SK-N-SH (cell line): ENCODE data around the gene APLP2. TPM values are rescaled to one million over a fixed set of nuclear protein-coding genes. Genes with fewer than 3 reads are reported as not detected.

ENCODE experiments used
- CTCF ChIA-PET: fragments of 300-600, 350-600 bp; formaldehyde crosslinking; extraction: SDS; loops from one replicate; lab custom pipeline; 2021; lab: Yijun Ruan, JAX
- POLR2A ChIA-PET: fragments of 350-600 bp; sonication (Branson Sonifier 250); formaldehyde crosslinking; extraction: SDS; loops from one replicate; lab custom pipeline; 2020; ENCODE audit warnings: antibody characterized with exemption, inconsistent platforms; lab: Yijun Ruan, JAX
- DNase-seq: peaks from one replicate; pipeline ENCODE4 v3.0.0; 2012
- H2AFZ ChIP-seq: fragments of 200-600 bp; sonication (generic); 2 replicates; pipeline ENCODE4 v1.8.1; 2016; ENCODE audit warnings: antibody characterized with exemption, mild to moderate bottlenecking, low read depth
- H3F3A ChIP-seq: fragments of 200-600 bp; sonication (generic); replicated peaks from 2 replicates; pipeline ENCODE3; 2016; ENCODE audit warnings: antibody characterized with exemption, mild to moderate bottlenecking; ENCODE audit not compliant: insufficient read depth
- H3K27ac ChIP-seq, 2 experiments: fragments of 200-500 bp in 1 of 2; fragments of 200-600 bp in 1 of 2; sonication (Bioruptor generic) in 1 of 2; sonication (generic), shearing (Covaris generic) in 1 of 2; 2 replicates each; pipeline versions ENCODE4 v1.5.1 to v1.6.1; 2014 to 2016; ENCODE audit warnings: low read depth in 2 of 2, inconsistent platforms in 1 of 2, low read length in 1 of 2, mild to moderate bottlenecking in 1 of 2, mixed read lengths in 1 of 2
- H3K27me3 ChIP-seq: fragments of 200-600 bp; sonication (generic), shearing (Covaris generic); 2 replicates; pipeline ENCODE4 v1.6.1; 2016; ENCODE audit warnings: mixed run types; ENCODE audit not compliant: insufficient read depth
- H3K36me3 ChIP-seq, 2 experiments: fragments of 200-500 bp in 1 of 2; fragments of 200-600 bp in 1 of 2; sonication (Bioruptor generic) in 1 of 2; sonication (generic) in 1 of 2; replicated peaks in 1 of 2; 2 replicates each; pipeline versions ENCODE3 to v1.5.1; 2014 to 2016; ENCODE audit warnings: low read length in 1 of 2, mild to moderate bottlenecking in 1 of 2; ENCODE audit not compliant: insufficient read depth in 2 of 2, control insufficient read depth in 1 of 2
- H3K4me1 ChIP-seq, 2 experiments: fragments of 200-500 bp in 1 of 2; fragments of 200-600 bp in 1 of 2; sonication (Bioruptor generic) in 1 of 2; sonication (generic), shearing (Covaris generic) in 1 of 2; 2 replicates each; pipeline versions ENCODE4 v1.5.1 to v1.6.1; 2014 to 2016; ENCODE audit warnings: low read depth in 1 of 2, low read length in 1 of 2, mixed run types in 1 of 2; ENCODE audit not compliant: insufficient read depth in 2 of 2, control insufficient read depth in 1 of 2
- H3K4me2 ChIP-seq: fragments of 200-600 bp; sonication (generic), shearing (Covaris generic); 2 replicates; pipeline ENCODE4 v1.6.1; 2017; ENCODE audit warnings: mixed run types
- H3K4me3 ChIP-seq, 2 experiments: fragments of 200-500 bp in 1 of 2; fragments of 200-600 bp in 1 of 2; sonication (Bioruptor generic) in 1 of 2; sonication (generic), shearing (Covaris generic) in 1 of 2; 2 replicates each; pipeline versions ENCODE4 v1.5.1 to v1.8.1; 2014 to 2016; ENCODE audit warnings: low read depth in 2 of 2, inconsistent platforms in 1 of 2, low read length in 1 of 2, mild to moderate bottlenecking in 1 of 2, mixed read lengths in 1 of 2, moderate library complexity in 1 of 2
- H3K79me2 ChIP-seq: fragments of 200-600 bp; sonication (generic); 2 replicates; pipeline ENCODE4 v1.8.1; 2017; ENCODE audit warnings: mild to moderate bottlenecking; ENCODE audit not compliant: insufficient read depth
- H3K9ac ChIP-seq: fragments of 200-600 bp; sonication (generic); 2 replicates; pipeline ENCODE4 v1.6.1; 2017; ENCODE audit warnings: mixed run types
- H3K9me2 ChIP-seq: fragments of 200-600 bp; sonication (generic); 2 replicates; pipeline ENCODE4 v1.6.1; 2017; ENCODE audit warnings: mixed run types
- H3K9me3 ChIP-seq: fragments of 200-600 bp; sonication (generic); 2 replicates; pipeline ENCODE4 v1.6.1; 2017; ENCODE audit warnings: mixed run types, mild to moderate bottlenecking, moderate library complexity
- H4K20me1 ChIP-seq: fragments of 200-600 bp; sonication (generic); 2 replicates; pipeline ENCODE4 v1.6.1; 2017; ENCODE audit warnings: mild to moderate bottlenecking, mixed run types; ENCODE audit not compliant: insufficient read depth
- CHD2 ChIP-seq: fragments of 150-350 bp; IDR thresholded peaks from 2 replicates; pipeline ENCODE4 v1.6.1; 2018; ENCODE audit warnings: low read length; ENCODE audit not compliant: partially characterized antibody
- ELF1 ChIP-seq: IDR thresholded peaks from 2 replicates; pipeline ENCODE4 v1.4.0; 2012
- EP300 ChIP-seq, 2 experiments: IDR thresholded peaks; 2 replicates each; pipeline versions ENCODE4 v1.4.0 to v1.6.1; 2012; ENCODE audit warnings: borderline replicate concordance in 1 of 2, low read depth in 1 of 2, low read length in 1 of 2
- EZH2phosphoT487 ChIP-seq: fragments of 200-600 bp; sonication (generic); IDR thresholded peaks from 2 replicates; pipeline ENCODE4 v1.6.1; 2017; ENCODE audit warnings: low read depth, mixed run types, mild to moderate bottlenecking, antibody characterized with exemption, moderate library complexity, borderline replicate concordance
- FOSL2 ChIP-seq: IDR thresholded peaks from 2 replicates; pipeline ENCODE4 v1.4.0; 2012; ENCODE audit warnings: low read depth, mild to moderate bottlenecking, moderate library complexity, borderline replicate concordance
- FOXJ3 ChIP-seq: sonication (generic); formaldehyde crosslinking; IDR thresholded peaks from 2 replicates; pipeline ENCODE4 v1.5.1; 2020; ENCODE audit warnings: mild to moderate bottlenecking, missing genetic modification reagents
- FOXM1 ChIP-seq: IDR thresholded peaks from 2 replicates; pipeline ENCODE4 v1.4.0; 2012; ENCODE audit warnings: low read depth, mild to moderate bottlenecking
- GATA2 ChIP-seq: sonication (generic); formaldehyde crosslinking; IDR thresholded peaks from 2 replicates; pipeline ENCODE4 v1.5.0; 2020; ENCODE audit warnings: mild to moderate bottlenecking, missing genetic modification reagents
- IRF3 ChIP-seq: fragments of 150-350 bp; IDR thresholded peaks from 2 replicates; pipeline ENCODE4 v1.6.1; 2016; ENCODE audit warnings: mild to moderate bottlenecking, low read depth, low read length
- MEF2A ChIP-seq: IDR thresholded peaks from 2 replicates; pipeline ENCODE4 v1.4.0; 2012; ENCODE audit warnings: low read depth, borderline replicate concordance
- MXI1 ChIP-seq: IDR thresholded peaks from 2 replicates; pipeline ENCODE4 v1.6.1; 2012; ENCODE audit warnings: mild to moderate bottlenecking, low read depth, low read length, improper control_type of control experiment
- NFIC ChIP-seq: IDR thresholded peaks from 2 replicates; pipeline ENCODE4 v1.4.0; 2012; ENCODE audit warnings: borderline replicate concordance
- PBX3 ChIP-seq: IDR thresholded peaks from 2 replicates; pipeline ENCODE4; 2012
- RCOR1 ChIP-seq: fragments of 150-350 bp; IDR thresholded peaks from 2 replicates; pipeline ENCODE4 v1.6.1; 2017; ENCODE audit warnings: antibody characterized with exemption, low read length
- REST ChIP-seq: IDR thresholded peaks from 2 replicates; pipeline ENCODE4 v1.6.1; 2012; ENCODE audit warnings: mild to moderate bottlenecking, low read depth, low read length, moderate library complexity
- RFX5 ChIP-seq: IDR thresholded peaks from 2 replicates; pipeline ENCODE4 v1.6.1; 2012; ENCODE audit warnings: mild to moderate bottlenecking, improper control_type of control experiment, low read length
- SIN3A ChIP-seq: IDR thresholded peaks from 2 replicates; pipeline ENCODE4 v1.6.1; 2012; ENCODE audit warnings: low read depth, mild to moderate bottlenecking, low read length, moderate library complexity, borderline replicate concordance
- SMC3 ChIP-seq: IDR thresholded peaks from 2 replicates; pipeline ENCODE4 v1.6.1; 2012; ENCODE audit warnings: low read depth, low read length, improper control_type of control experiment
- TAF1 ChIP-seq: IDR thresholded peaks from 2 replicates; pipeline ENCODE4 v1.6.1; 2012; ENCODE audit warnings: low read depth, mild to moderate bottlenecking, low read length, moderate library complexity, borderline replicate concordance
- TEAD4 ChIP-seq: IDR thresholded peaks from 2 replicates; pipeline ENCODE4 v1.4.0; 2012; ENCODE audit warnings: mild to moderate bottlenecking, borderline replicate concordance; ENCODE audit not compliant: insufficient read depth
- USF1 ChIP-seq: IDR thresholded peaks from 2 replicates; pipeline ENCODE4 v1.4.0; 2012; ENCODE audit warnings: low read depth, borderline replicate concordance
- USF2 ChIP-seq: fragments of 150-350 bp; IDR thresholded peaks from 2 replicates; pipeline ENCODE4 v1.6.1; 2017; ENCODE audit warnings: antibody characterized with exemption, low read length, low read depth, borderline replicate concordance
- WGBS: methylation state at CpG from one replicate; pipeline ENCODE4 v1.1.6; 2017; ENCODE audit warnings: low lambda C conversion rate; 5-methylcytosine and 5-hydroxymethylcytosine counted together
- polyA plus RNA-seq, 3 experiments: library from polyadenylated mRNA; depleted of rRNA; stranded (reverse); fragments of >200 nt; gene quantifications; 2 replicates each; pipeline ENCODE4 v1.2.3, GENCODE V29; 2012

Gene APLP2
- polyA plus RNA-seq, 1 of the 3 experiments (the other 2 are of a cell fraction), result 424 TPM

GRCh38 chr11:130063451-130063850 lies 6.2 kb upstream of the APLP2 start (continued):
- no peak for TF ChIP-seq REST
- TF ChIP-seq EZH2phosphoT487, result no peak
- TF ChIP-seq PBX3, result no peak
- no peak for TF ChIP-seq FOXJ3 (CRISPR knock-in tag)
- TF ChIP-seq EP300 (IDR thresholded peaks at IDR 0.05; ENCODE audit: borderline replicate concordance in 1 of 2, low read depth in 1 of 2, low read length in 1 of 2), result no peak
- TF ChIP-seq USF1, result no peak
- no peak for TF ChIP-seq RCOR1
- no peak for TF ChIP-seq ELF1
- TF ChIP-seq GATA2, result no peak
- TF ChIP-seq SIN3A, result no peak

GRCh38 chr11:130064596-130064995 lies 5.1 kb upstream of the APLP2 start:
- H3K27me3 ChIP-seq, result no peaks in the 10 kb centered on the region
- H3K4me1 ChIP-seq, result peaks cover 8 to 9% of the 10 kb centered on the region in 2 experiments; a peak in 1 of 4 replicates
- H3K36me3 ChIP-seq, result no peaks in the 10 kb centered on the region
- H3K4me2 ChIP-seq, result no peak overlapping the region
- no peak overlapping the region for H2AFZ ChIP-seq
- ChIA-PET CTCF (no interaction called here), POLR2A (no interaction called here)
- no peaks in the 10 kb centered on the region for H3K79me2 ChIP-seq
- H3K9me2 ChIP-seq, result no peaks in the 10 kb centered on the region
- no peak for DNase-seq
- H3K9ac ChIP-seq, result no peak overlapping the region
- H3K9me3 ChIP-seq, result no peaks in the 10 kb centered on the region
- no peak overlapping the region for H3K4me3 ChIP-seq
- peaks cover 3% of the 10 kb centered on the region for H3F3A ChIP-seq
- H3K27ac ChIP-seq, result no peak overlapping the region
- no peaks in the 10 kb centered on the region for H4K20me1 ChIP-seq
- 88% methylated on average over 4 of the region's 4 CpGs for WGBS
- TF ChIP-seq IRF3, result no peak
- no peak for TF ChIP-seq MEF2A
- TF ChIP-seq SIN3A, result no peak
- TF ChIP-seq USF2, result no peak
- TF ChIP-seq MXI1, result no peak
- no peak for TF ChIP-seq SMC3
- no peak for TF ChIP-seq FOSL2
- TF ChIP-seq NFIC, result no peak
- TF ChIP-seq TEAD4, result no peak
- no peak for TF ChIP-seq FOXJ3 (CRISPR knock-in tag)
- no peak for TF ChIP-seq CHD2
- no peak for TF ChIP-seq TAF1
- no peak for TF ChIP-seq FOXM1
- no peak for TF ChIP-seq RFX5
